Measurements from ENCODE around the gene IL36B. TPM values are rescaled to one million over a fixed set of nuclear protein-coding genes. Genes with fewer than 3 reads are reported as not detected.

Gene IL36B
- not detected in 2 replicates for total RNA-seq

DNA sequence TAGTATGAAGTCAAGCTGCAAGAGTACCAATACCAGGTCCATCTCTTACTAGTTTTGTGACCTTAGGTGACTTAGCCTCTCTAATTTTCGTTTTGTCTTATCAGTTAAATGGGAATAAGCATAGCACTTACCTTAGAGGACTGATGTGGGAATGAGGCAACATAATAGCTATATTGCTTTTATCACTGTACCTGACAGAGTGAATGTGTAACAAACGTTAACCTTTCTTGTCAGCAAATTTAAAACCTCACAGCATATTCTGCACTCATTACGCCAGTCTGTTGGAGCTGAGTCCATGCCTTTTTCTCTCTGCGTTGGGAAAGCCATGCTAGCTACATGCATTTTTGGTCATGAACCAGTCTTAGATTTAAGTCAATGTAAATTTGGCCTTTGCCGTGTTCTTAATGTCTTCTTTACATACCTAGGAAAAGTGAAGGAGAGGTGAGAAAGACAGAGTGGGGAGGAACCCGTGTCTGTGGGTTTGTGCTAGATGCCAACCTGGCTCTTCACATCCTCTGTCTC, at the start of gene IL36B:
TSS of gene IL36B (minus strand) at position 472 of the 522 bp plus-strand sequence.

DNA sequence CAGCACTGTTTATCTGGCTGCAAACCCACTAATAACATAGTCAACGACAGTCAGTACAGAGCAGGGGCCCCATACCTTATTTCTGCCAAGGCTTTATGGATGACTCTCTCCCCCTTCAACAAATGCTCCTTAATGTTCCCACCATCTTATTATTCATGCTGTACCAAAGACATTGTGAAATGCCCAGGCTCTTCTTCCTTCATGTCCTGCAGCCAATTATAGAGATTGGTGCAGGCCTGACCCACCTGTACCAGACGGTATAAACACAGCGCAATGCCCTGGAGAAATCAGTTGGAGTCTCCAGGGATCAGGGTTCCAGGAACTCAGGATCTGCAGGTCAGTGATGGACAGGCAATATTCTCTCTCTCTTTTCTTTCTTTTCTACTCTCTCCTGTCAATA, 15.0 kb upstream of the IL36B start, which contains the start of gene IL1F10:
TSS of gene IL1F10 (plus strand) at position 290 of the 400 bp plus-strand sequence. CDS start 4,769 bp downstream, outside the sequence.

DNA sequence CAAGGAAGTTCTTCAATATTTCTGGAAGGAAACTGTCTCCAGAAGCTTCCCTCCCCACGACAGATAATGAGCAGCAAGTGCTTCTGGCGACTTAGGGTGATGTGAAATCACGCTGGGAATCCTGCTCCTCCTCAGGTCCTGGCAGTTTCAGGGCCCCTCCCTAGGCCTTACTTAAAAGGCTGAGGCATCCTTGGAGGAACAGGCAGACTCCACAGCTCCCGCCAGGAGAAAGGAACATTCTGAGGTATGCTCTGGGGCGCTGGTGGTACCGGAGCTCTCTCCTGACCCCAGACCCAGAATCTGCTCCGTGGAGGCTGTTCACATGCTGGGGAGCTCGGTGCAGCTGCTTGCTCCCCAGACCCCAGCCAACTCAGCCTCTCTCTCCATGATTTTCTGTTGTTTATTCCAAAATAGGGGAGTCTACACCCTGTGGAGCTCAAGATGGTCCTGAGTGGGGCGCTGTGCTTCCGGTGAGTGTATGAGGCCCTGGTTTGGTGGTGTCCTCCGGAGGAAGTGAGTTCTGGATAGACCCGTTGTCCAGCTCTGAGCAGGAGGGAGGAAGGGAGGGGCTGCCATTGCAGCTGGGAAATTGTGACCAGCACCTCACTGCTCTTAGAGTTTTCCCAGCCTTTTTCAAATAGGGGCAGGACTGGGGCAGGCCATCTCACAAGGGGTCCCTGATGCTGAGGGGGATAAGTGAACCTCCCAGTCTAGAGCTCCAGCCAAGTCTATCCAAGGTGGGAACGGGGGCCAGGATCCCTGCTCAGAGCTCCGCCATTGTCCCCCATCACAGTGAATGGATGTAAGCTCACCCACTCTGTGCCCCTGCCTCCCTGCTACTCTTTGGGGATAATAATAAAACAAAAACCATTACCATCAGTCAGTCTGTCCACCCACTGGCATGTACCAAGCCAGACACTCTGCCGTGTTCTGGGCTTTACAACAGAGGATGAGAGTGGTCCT, 6.6 kb upstream of the IL36B start, which contains the start of gene IL36RN:
TSS of gene IL36RN (plus strand) at position 201 of the 963 bp plus-strand sequence. CDS start at position 442, 241 bp downstream.

DNA sequence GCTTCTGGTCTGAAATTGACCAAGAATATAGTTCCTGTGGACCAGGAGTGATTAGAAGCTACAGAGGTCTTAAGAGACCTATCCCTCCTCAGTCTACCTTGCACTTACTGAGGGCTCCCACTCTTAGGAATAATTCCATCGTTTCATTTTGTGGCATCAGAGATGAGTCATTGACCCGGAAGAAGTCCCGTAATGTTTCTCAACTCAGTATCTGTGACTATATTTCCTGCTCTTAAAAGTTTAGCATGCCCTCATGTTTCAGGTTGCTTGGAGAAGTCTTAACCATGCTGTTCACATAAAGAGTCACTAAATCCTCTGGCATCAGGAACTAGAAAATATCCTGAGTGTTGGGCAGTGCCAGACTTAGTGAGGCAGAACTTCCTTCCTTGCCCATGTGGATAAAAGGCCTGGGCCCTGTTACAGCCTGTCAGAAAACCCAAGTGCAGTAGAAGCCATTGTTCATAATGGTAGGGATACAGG, 47.6 kb downstream of the IL36B start, which contains the start of gene IL36A:
TSS of gene IL36A (plus strand) at position 430 of the 480 bp plus-strand sequence. CDS start 413 bp downstream, outside the sequence.

DNA sequence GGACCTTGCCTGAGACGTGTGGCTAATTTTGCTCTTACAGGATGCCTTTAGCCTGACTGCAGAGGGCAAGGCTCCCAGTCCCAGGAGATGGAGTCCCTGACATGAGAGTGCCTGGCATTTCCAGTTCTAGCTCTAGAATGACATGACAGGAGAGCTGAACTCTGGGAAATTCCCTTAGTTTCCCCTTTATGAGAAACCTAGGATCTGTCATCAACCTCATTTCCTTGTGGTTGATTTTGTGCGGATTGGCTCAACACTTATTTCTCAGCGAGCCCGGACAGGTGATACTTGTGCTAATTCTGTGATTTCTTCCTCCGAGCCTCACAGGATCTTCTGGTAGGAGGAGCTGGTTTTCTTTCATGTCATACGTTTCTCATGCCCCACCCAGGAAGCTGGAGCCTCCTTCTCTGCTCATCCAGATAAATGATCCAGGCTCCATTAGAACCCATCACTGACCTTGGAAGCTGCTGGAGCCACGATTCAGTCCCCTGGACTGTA, 75.1 kb downstream of the IL36B start, which contains the start of gene IL36G:
TSS of gene IL36G (plus strand) at position 448 of the 498 bp plus-strand sequence. CDS start 633 bp downstream, outside the sequence.

Other genes starting within 250 kb of the IL36B start
- 31.8 and 169 TPM in 2 replicates for gene IL1B, start 216.1 kb downstream of the IL36B start, total RNA-seq
- gene IL37, start 141.7 kb downstream of the IL36B start, total RNA-seq, result not detected in 2 replicates
- gene IL36G, start 74.9 kb downstream of the IL36B start, total RNA-seq, result 0.43 and 41.4 TPM in 2 replicates
- gene IL36A, start 47.4 kb downstream of the IL36B start, total RNA-seq, result 1.7 and 3.0 TPM in 2 replicates
- gene IL36RN, start 6.3 kb upstream of the IL36B start, total RNA-seq, result 1.1 and 8.4 TPM in 2 replicates
- not detected in 2 replicates for gene IL1F10, start 15.1 kb upstream of the IL36B start, total RNA-seq
- 70.3 and 167 TPM in 2 replicates for gene IL1RN, start 74.7 kb upstream of the IL36B start, total RNA-seq
- gene PSD4, start 121.1 kb upstream of the IL36B start, total RNA-seq, result 42.0 and 45.3 TPM in 2 replicates
- under 0.01 and 24.3 TPM in 2 replicates for gene PAX8, start 226.1 kb upstream of the IL36B start, total RNA-seq